ENCODE data around the gene MRPS2. TPM values are rescaled to one million over a fixed set of nuclear protein-coding genes. Genes with fewer than 3 reads are reported as not detected.
"Not testable (repeated sequence)": the region's sequence is repeated elsewhere in the genome, so short reads cannot be mapped to it uniquely, and the experiment has no call there.

The MRPS2 gene
- total RNA-seq, 2 experiments from 2014 or later = 65.0 to 71.5 TPM

- ChIA-PET CTCF (no interaction called here), POLR2A (no interaction called here)
These were observed 9.0 kb downstream of the MRPS2 start for GRCh38 chr9:135509458-135509857.

DNA sequence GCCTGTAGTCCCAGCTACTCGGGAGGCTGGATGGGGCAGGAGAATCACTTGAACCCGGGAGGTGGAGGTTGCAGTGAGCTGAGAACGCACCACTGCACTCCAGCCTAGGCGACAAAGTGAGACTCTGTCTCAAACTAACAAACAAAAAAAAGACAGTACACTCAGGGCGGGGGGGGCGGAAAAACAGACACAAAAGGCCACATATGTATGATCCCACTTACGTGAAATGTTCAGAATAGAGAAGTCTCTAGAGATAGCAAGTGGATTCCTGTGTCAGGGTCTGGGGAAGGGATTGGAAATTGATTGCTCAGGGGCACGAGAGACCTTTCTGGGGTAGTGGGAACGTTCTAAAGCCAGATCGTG, 11.7 kb downstream of the MRPS2 start:
- POLR2A ChIA-PET = no interaction called here
- CTCF ChIA-PET = no interaction called here

GRCh38 chr9:135512904-135513303, 12.4 kb downstream of the MRPS2 start:
- ChIA-PET CTCF (no interaction called here), POLR2A (no interaction called here)

- CTCF ChIA-PET = no interaction called here
These were observed 12.9 kb downstream of the MRPS2 start for GRCh38 chr9:135513351-135513846.

DNA sequence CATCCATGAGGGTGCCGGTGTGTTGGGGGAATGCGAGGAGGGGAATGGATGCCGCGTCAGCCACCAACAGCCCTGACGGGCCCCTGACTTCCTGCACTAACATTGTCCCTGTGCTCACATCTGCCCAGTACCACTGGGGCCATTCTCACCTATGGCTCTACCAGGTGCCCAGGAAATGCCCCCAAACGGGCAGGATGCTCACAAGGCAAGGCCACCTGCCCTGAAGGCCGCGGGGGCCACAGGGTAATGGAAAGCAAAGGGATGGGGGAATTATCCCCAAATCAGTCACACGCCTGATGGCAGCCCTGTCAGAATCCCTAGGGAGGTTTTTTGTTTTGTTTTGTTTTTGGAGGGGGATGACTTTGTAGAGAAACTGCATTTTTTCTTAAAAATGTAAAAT, 13.4 kb downstream of the MRPS2 start:
- CTCF ChIA-PET, POLR2A ChIA-PET: not testable (repeated sequence)

More at GRCh38 chr9:135513351-135513846, 12.9 kb downstream of the MRPS2 start:
- POLR2A ChIA-PET = no interaction called here

GRCh38 chr9:135514342-135515082, 14.0 kb downstream of the MRPS2 start:
- POLR2A ChIA-PET = no interaction called here
- CTCF ChIA-PET = no interaction called here

DNA sequence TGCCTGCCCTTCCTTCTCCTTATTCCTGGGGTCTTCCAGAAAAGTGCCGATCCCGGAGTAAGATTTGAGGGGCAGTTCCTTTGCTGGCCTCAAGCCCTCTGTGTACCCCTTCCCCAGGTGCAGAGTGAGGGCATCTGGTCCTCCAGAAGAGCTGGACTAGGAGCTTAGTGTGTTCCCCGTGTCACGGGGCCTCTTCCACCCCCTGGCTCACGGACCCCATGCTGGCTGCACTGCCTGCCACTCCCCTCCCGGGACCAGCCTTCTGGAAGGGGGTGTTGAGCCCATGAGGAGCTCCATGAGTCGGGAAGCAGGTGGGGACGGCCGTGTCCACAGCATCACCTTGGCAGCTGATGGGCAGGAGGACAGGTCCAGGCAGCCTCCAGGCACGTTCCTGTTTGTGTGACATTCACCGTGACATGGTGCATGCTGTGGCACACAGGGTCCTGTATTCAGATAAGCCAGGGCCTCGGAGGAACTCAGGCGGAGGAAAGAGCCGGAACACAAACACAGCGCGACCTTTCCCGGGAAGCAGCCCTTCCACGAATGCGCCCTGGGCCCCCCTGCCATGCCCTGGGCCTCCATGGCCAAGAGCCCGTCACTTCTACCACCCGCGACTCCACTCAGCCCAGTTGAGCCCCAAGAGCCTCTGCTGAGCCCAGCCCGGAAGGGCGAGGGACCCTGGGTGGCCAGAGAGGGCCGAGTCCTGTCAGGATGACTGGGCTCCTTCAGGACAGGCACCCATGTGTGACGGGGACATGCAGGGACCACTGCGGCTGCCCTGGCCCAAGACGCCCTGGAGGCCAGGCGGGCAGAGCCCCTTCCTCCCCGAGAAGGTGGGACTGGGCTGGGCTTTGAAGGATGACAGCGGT, 14.8 kb downstream of the MRPS2 start:
- ChIA-PET POLR2A (no interaction called here), CTCF (no interaction called here)

- ChIA-PET POLR2A (no interaction called here), CTCF (no interaction called here)
These were observed 15.8 kb downstream of the MRPS2 start for GRCh38 chr9:135516132-135516860.

- ChIA-PET CTCF (no interaction called here), POLR2A (no interaction called here)
These were observed 16.9 kb downstream of the MRPS2 start for GRCh38 chr9:135517407-135517822.

DNA sequence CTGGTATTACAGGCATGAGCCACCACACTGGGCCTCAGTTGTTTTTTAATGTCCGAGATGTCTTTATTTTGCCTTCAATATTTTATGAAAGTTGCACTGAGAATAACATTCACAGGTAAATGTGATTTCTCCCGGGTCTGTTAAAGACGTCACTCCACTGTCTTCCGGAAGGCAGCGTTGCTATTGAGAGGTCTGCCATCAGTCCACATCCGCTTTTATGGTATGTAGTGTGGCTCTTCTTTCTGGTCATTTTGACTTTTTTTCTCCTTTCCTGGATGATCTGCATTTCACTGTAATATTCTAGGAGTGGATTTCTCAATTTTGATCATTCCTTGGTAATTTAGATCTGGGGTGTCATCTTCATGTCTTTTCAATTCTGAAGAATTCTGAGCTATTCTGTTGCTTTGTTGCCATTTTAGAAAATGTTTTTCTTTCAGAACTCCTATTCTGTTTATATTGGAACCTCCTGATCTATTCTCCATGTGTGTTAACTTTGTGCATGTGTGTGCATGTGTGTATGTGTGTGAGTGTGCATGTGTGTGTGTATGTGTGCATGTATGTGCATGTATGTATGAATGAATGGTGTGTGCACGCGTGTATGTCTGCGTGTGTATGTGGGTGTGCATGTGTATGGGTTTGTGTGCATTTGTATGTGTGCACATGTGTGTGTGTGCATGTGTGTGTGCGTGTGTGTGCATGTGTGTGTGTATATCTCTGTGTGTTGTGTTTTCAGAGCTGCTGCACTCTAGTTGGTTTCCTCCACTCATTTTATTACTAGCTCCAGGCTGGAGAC, 18.9 kb downstream of the MRPS2 start:
- POLR2A ChIA-PET = no interaction called here
- CTCF ChIA-PET = no interaction called here

- CTCF ChIA-PET = interaction anchor here (0.6 kb wide), 1 partner anchor 739 kb away, joined by 3 read pairs; no protein-coding TSS in a partner anchor
These were observed 20.6 kb downstream of the MRPS2 start, which contains the start of gene LCN1 for GRCh38 chr9:135520916-135521607. TSS of gene LCN1 (plus strand) at chr9:135521440. CDS start at chr9:135521498, 58 bp downstream.

DNA sequence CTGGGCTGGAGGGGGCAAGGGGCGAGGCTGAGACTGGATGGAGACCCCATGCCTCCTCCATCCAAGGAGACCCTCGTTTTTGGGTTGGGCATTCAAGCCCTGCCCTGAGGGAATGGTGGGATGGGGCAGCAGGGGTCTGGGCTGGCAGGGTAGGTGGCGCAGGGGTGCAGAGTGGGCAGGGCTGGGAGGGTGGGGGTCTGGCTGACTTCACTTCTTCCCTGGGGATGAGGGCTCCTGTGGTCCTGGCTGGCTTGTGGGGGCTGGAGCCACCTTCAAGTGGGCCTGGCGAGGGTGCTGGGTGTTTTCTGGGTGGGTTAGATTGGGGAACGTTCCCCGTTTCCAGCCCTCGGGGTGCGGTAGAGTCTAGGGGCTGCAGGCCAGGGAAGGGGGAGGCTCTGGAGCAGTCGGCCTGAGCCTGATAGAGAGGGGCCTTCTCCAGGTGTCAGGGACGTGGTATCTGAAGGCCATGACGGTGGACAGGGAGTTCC, 21.2 kb downstream of the MRPS2 start:
- CTCF ChIA-PET = no interaction called here
- POLR2A ChIA-PET = no interaction called here

More at GRCh38 chr9:135520916-135521607, 20.6 kb downstream of the MRPS2 start, which contains the start of gene LCN1:
- POLR2A ChIA-PET = no interaction called here

- CTCF ChIA-PET = no interaction called here
- POLR2A ChIA-PET = no interaction called here
These were observed 21.8 kb downstream of the MRPS2 start for GRCh38 chr9:135522137-135522877.

GRCh38 chr9:135522931-135523330, 22.4 kb downstream of the MRPS2 start:
- ChIA-PET POLR2A (no interaction called here), CTCF (no interaction called here)

GRCh38 chr9:135523521-135524129, 23.1 kb downstream of the MRPS2 start:
- ChIA-PET POLR2A (no interaction called here), CTCF (no interaction called here)

DNA sequence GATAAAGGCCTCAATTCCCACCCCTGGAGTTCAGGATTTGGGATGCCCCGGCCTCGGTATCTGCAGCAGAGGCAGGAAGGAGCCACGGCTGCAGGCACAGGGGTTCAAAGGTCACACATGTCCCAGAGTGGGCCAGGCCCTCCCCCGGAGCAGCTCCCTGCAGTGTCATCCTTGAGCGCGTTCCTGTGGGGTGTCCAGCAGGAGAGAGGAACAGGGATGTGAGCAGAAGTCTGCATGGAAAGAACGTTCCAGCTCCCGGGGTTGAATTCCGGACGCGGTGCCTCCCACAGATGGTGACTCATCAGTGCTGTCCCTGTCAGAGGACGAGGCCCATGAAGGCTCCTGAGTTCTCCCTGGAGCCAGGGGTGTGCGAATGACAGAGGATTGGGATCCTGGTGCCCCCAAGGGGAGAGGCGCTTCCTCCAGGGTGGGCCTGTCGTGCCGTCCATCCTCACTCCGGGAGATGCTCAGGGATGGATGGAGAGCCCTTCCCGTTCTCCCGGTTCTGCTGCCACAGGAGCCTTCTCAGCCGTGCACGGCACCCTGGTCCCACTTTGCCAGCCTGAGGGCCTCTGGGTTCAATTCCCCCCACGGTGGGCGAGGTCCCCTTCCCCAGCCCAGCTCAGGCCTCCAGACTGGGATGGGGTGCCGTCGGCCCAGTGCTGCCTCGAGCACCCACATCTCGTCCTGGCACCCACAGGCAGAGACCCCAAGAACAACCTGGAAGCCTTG, 23.8 kb downstream of the MRPS2 start:
- POLR2A ChIA-PET = no interaction called here

More for the DNA sequence above, 23.8 kb downstream of the MRPS2 start:
- CTCF ChIA-PET = no interaction called here
